ENCODE results near the gene IFNA7. TPM values are rescaled to one million over a fixed set of nuclear protein-coding genes. Genes with fewer than 3 reads are reported as not detected.
"Not testable (repeated sequence)": the region's sequence is repeated elsewhere in the genome, so short reads cannot be mapped to it uniquely, and the experiment has no call there.

IFNA7 gene
- polyA plus RNA-seq: not detected

DNA sequence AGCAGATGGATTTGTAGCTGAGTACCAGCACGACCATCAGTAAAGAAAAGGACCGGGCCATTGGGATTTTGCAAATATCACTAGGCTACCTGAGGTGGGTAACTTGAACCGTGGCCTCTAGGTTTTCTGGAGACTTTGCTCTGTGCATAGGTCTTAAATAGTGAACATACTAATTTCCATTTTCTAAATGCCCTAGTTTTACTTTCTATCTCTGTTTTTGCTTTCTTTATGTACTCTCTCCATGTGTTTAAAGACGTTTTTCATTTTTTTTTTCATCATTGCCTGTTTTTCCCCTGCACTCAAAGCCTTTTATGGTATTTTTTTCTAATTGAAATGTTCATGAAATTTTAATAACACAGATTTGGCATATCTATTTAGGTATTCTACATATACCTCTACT lies at the start of gene IFNA7:
IFNA7 (minus strand) TSS at position 101 of the 400 bp plus-strand sequence; CDS start at position 61, 40 bp downstream.
- 56 to 80% (median 78%) methylated on average over 4 of the region's 4 CpGs for WGBS, 3 donors

DNA sequence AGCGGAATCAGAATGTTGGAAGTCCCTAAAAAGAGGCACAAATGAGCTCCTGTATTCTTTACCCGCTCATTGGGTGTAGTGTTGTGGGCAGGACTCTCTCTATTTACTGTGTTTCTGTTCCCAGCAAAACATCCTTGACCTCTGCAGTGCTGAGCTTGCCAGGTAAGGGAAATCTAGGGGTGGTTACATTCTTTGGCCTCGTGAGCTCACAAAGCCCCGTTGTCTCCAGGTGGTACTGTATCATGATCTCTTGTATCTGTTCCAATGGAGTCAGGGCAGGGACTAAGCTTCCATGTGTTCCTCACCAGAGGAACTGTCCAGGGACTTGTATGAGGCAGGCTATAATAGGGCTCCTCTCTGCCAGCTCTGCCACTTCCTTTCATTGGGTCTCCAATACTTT lies 49.6 kb upstream of the IFNA7 start:
- 47 to 76% (median 65%) methylated on average over 4 of the region's 4 CpGs for WGBS, 3 donors
- no peak overlapping the region for H3K27ac ChIP-seq (ENCODE audit: low read depth, low read length)

More for the DNA sequence above, at the start of gene IFNA7:
- H3K27ac ChIP-seq (ENCODE audit: low read depth, low read length): not testable (repeated sequence)

- H3K27ac ChIP-seq (ENCODE audit: low read depth, low read length): no peak overlapping the region
- 33 to 59% (median 53%) methylated on average over 1 of the region's 1 CpG for WGBS, 3 donors
Observed at GRCh38 chr9:21251190-21251589, 49.2 kb upstream of the IFNA7 start.

DNA sequence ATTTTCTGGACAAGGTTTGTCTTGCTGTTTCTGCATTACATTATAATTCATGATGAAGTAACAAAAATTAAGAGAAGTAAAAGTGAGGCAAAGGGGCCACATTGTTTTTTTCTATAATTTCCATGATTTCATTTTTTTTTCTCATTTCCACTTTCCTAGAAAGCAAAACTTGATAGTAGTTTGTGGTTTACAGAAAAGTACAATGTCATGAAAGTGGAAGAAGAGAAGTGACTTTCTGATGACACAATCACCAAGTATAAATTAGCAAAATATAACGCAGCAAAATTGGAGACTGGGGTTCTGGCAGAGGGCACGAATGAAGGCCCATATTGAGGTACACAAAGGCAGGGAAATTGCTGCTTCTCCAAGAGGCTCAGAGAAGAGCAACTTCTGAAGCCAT lies 42.8 kb upstream of the IFNA7 start:
- no peak overlapping the region for H3K27ac ChIP-seq (ENCODE audit: low read depth, low read length)
- WGBS, 3 donors: 41 to 46% (median 46%) methylated on average over 2 of the region's 2 CpGs

GRCh38 chr9:21239911-21240310 lies 37.9 kb upstream of the IFNA7 start, which contains the start of gene IFNA14:
TSS of gene IFNA14 (minus strand) at chr9:21240005. CDS start at chr9:21239935, 70 bp downstream.
- WGBS, 3 donors: 52 to 74% (median 70%) methylated on average over 2 of the region's 2 CpGs
- no peak within 1 kb of the TSS for H3K27ac ChIP-seq (ENCODE audit: low read depth, low read length)

- not testable (repeated sequence) for H3K27ac ChIP-seq (ENCODE audit: low read depth, low read length)
- WGBS, 3 donors: 4 to 18% (median 6%) methylated on average over 1 of the region's 1 CpG
Observed at GRCh38 chr9:21236360-21236714, 34.3 kb upstream of the IFNA7 start.

GRCh38 chr9:21235468-21236359 lies 33.7 kb upstream of the IFNA7 start:
- WGBS, 3 donors: 25 to 29% (median 28%) methylated on average over 8 of the region's 8 CpGs
- H3K27ac ChIP-seq (ENCODE audit: low read depth, low read length): not testable (repeated sequence)

DNA sequence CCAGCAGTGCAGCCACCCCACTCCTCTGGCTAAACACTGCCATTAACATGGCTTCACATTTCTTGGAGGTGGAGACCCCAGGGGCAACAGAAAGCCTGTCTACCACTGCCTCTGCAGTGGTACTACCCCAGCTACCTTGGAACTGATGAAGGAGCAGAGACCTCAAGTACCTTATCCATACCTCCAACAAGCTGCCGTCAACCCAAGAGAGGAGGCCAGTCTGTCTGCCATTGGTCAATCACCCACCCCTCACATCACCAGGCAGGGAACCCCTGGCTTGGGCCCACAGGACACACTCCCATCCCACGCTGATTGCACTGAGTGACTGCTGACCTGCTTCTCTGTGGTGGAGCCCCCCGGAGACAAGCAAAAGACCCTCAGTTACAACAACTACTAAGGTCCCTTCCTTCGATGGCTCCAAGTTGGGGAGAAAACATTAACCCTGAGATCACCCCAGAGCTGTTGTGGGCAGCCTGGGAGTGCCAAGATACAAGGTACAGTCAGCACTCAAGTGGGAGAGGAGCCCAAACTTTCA lies 32.2 kb upstream of the IFNA7 start:
- 78 to 89% (median 82%) methylated on average over 4 of the region's 4 CpGs for WGBS, 3 donors
- no peak overlapping the region for H3K27ac ChIP-seq (ENCODE audit: low read depth, low read length)

GRCh38 chr9:21233258-21233657 lies 31.3 kb upstream of the IFNA7 start:
- no peak overlapping the region for H3K27ac ChIP-seq (ENCODE audit: low read depth, low read length)
- WGBS, 3 donors: 89 to 100% (median 90%) methylated on average over 2 of the region's 2 CpGs

DNA sequence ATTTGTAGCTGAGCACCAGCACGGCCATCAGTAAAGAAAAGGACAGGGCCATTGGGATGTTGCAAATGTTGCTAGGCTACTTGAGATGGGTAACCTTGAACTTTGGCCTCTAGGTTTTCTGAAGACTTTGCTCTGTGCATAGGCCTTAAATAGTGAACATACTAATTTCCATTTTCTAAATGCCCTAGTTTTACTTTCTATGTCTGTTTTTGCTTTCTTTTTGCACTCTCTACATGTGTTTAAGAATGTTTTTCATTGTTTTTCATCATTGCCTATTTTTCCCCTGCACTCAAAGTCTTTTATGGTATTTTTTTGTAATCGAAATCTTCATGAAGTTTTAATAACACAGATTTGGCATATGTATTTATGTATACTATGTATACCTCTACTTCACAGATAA lies 26.1 kb upstream of the IFNA7 start, which contains the start of gene IFNA17:
IFNA17 (minus strand) TSS at position 101 of the 400 bp plus-strand sequence; CDS start at position 52, 49 bp downstream.
- 56 to 86% (median 84%) methylated on average over 2 of the region's 2 CpGs for WGBS, 3 donors
- no peak within 1 kb of the TSS for H3K27ac ChIP-seq (ENCODE audit: low read depth, low read length)

- not testable (repeated sequence) for H3K27ac ChIP-seq (ENCODE audit: low read depth, low read length)
- 58 to 90% (median 80%) methylated on average over 1 of the region's 1 CpG for WGBS, 3 donors
Observed at GRCh38 chr9:21217211-21217610, 15.2 kb upstream of the IFNA7 start, which contains the start of gene IFNA16. TSS of gene IFNA16 (minus strand) at chr9:21217311. CDS start at chr9:21217305, 6 bp downstream.

DNA sequence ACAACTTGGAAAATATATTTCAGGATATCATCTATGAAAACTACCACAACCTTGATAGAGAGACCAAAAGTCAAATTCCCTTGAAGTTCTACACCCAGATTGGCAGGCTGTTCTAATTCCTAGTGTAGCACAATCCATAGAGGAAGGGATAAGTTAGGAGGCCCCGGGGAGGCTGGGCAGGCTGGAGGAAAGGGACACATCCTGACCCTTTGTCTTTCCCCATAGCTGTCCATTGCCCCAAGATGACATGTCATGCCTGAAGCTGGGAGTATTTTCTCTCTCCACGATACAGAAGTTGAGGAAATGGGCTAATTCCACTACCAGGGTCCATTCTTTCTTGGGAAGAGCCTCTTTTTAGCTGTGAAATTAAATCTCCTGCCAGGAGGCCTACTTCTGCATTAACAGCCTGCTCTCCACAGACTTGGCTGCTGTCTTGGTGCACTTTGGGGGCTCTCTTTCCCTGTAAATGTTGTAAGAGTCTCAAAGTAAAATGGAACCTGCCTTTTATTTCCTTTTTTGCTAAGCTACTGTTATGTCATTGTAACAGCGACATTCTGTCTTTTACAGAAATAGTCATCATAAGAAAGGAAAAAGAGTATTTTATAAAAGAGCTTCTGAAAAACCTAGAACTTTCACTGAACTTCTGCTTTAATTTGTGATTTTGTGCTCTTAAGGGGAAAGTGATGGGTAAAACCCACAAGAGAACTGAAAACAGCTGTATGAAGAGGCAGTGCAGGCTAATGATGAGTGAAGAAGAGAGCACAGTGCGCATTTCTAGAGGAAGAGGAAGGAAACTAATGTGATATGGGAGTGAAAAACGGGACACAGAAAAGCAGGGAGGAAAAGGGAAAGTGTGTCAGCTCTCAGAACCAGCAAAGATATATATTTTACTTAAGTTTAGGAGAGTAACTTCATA lies 11.7 kb upstream of the IFNA7 start:
- WGBS, 3 donors: 34 to 44% (median 38%) methylated on average over 4 to 5 of the region's 5 CpGs

DNA sequence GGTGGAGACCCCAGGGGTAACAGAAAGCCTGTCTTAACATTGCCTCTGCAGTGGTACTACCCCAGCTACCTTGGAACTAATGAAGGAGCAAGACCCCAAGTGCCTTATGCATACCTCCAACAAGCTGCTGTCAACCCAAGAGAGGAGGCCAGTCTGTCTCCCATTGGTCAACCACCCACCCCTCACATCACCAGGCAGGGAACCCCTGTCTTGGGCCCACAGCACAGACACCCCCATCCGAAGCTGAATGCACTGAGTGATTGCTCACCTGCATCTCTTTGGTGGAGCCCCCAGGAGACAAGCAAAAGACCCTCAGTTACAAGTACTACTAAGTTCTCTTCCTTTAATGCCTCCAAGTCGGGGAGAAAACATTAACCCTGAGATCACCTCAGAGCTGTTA lies 10.2 kb upstream of the IFNA7 start:
- H3K27ac ChIP-seq (ENCODE audit: low read depth, low read length): not testable (repeated sequence)
- 49 to 67% (median 60%) methylated on average over 2 of the region's 2 CpGs for WGBS, 3 donors

More for the DNA sequence above, 11.7 kb upstream of the IFNA7 start:
- H3K27ac ChIP-seq (ENCODE audit: low read depth, low read length): not testable (repeated sequence)

DNA sequence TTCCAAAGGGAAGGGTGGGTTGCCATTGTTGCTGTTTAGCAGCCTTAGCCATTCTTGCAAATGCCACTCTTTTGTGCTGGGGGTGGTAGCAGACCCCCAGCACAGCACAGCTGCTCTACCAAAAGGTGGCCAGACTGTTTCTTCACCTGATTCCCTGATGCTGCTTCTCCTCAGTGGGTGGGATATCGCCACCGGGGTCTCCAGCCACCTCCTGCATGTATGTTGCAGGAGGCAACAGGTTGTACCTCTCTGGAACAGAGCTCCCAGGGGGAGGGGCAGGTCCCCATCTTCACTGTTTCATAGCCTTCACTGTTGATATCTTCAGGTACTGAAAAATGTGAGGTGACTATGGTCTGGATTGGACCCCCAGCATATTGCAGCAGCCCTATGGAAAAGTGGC lies 8.8 kb upstream of the IFNA7 start:
- WGBS, 3 donors: 80 to 86% (median 82%) methylated on average over 2 of the region's 2 CpGs
- not testable (repeated sequence) for H3K27ac ChIP-seq (ENCODE audit: low read depth, low read length)

GRCh38 chr9:21210311-21210710 lies 8.3 kb upstream of the IFNA7 start:
- H3K27ac ChIP-seq (ENCODE audit: low read depth, low read length): no peak overlapping the region
- WGBS, 3 donors: 90 to 92% (median 91%) methylated on average over 7 of the region's 7 CpGs

DNA sequence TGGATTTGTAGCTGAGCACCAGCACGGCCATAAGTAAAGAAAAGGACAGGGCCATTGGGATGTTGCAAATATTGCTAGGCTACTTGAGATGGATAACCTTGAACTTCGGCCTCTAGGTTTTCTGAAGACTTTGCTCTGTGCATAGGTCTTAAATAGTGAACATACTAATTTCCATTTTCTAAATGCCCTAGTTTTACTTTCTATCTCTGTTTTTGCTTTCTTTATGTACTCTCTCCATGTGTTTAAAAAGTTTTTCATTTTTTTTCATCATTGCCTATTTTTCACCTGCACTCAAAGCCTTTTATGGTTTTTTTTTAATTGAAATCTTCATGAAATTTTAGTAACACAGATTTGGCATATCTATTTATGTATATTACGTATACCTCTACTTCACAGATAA lies 5.0 kb upstream of the IFNA7 start, which contains the start of gene IFNA10:
IFNA10 (minus strand) TSS at position 101 of the 400 bp plus-strand sequence; CDS start at position 55, 46 bp downstream.
- 62 to 97% (median 86%) methylated on average over 3 of the region's 3 CpGs for WGBS, 3 donors
- not testable (repeated sequence) for H3K27ac ChIP-seq (ENCODE audit: low read depth, low read length)

DNA sequence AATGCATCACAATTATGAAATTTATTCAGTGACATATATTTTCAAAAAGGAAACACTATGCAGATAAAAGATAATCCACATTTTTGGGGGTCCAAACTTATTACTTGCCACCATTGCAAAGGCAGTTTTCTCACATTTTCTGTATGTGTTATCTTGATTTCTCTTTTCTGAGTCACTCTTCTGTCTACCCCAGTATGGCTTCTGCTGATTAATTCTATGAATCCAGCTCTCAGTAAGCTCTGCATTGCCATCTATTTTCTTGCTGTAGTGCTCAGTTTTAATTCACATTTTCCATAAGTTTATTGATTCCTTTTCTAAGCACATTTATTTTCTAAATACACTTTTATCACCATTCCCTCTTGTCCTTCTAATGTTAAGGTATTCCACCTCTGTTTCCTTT lies 3.2 kb upstream of the IFNA7 start:
- H3K27ac ChIP-seq (ENCODE audit: low read depth, low read length): no peak overlapping the region
